ENCODE results near the gene GNPTG. TPM values are rescaled to one million over a fixed set of nuclear protein-coding genes. Genes with fewer than 3 reads are reported as not detected.

The GNPTG gene
- total RNA-seq, 2 experiments from 2014 or later = 19.0 to 19.1 TPM

GRCh38 chr16:1338119-1338730, 13.5 kb upstream of the GNPTG start:
- peaks cover 9% of the 10 kb centered on the region for H3K27me3 Mint-ChIP-seq
- intact Hi-C loops (cut with micrococcal nuclease) = no loop called here
- no peaks in the 10 kb centered on the region for H3K9me3 Mint-ChIP-seq
- ChIA-PET CTCF (interaction anchor here (0.6 to 0.8 kb wide), 2 partner anchors 69 to 506 kb away, joined by 3 read pairs; no protein-coding TSS in a partner anchor), POLR2A (no interaction called here)
- no peak overlapping the region for H3K27ac Mint-ChIP-seq
- H3K4me1 Mint-ChIP-seq (ENCODE audit: low read depth) = peaks cover 20% of the 10 kb centered on the region
- no peaks in the 10 kb centered on the region for H3K36me3 Mint-ChIP-seq
- DNase-seq = peak; percentile 50
- H3K4me3 Mint-ChIP-seq = no peak overlapping the region

GRCh38 chr16:1338855-1339675, 12.7 kb upstream of the GNPTG start:
- H3K36me3 Mint-ChIP-seq = no peaks in the 10 kb centered on the region
- H3K27ac Mint-ChIP-seq = no peak overlapping the region
- H3K27me3 Mint-ChIP-seq = peaks cover 9% of the 10 kb centered on the region
- no peak for DNase-seq
- ChIA-PET POLR2A (no interaction called here), CTCF (no interaction called here)
- intact Hi-C loops (cut with micrococcal nuclease) = no loop called here
- H3K9me3 Mint-ChIP-seq = no peaks in the 10 kb centered on the region
- H3K4me1 Mint-ChIP-seq (ENCODE audit: low read depth) = peaks cover 25% of the 10 kb centered on the region
- no peak overlapping the region for H3K4me3 Mint-ChIP-seq

GRCh38 chr16:1340730-1341494, 10.8 kb upstream of the GNPTG start:
- intact Hi-C loops (cut with micrococcal nuclease) = no loop called here
- POLR2A ChIA-PET = no interaction called here
- CTCF ChIA-PET = no interaction called here
- Mint-ChIP-seq H3K4me3 (no peak overlapping the region), H3K27me3 (no peaks in the 10 kb centered on the region), H3K9me3 (no peaks in the 10 kb centered on the region), H3K4me1 (ENCODE audit: low read depth) (peaks cover 23% of the 10 kb centered on the region), H3K36me3 (no peaks in the 10 kb centered on the region), H3K27ac (no peak overlapping the region)
- no peak for DNase-seq

- Mint-ChIP-seq H3K27ac (no peak overlapping the region), H3K27me3 (no peaks in the 10 kb centered on the region), H3K4me3 (no peak overlapping the region), H3K36me3 (no peaks in the 10 kb centered on the region), H3K4me1 (ENCODE audit: low read depth) (peaks cover 22% of the 10 kb centered on the region), H3K9me3 (no peaks in the 10 kb centered on the region)
- intact Hi-C loops (cut with micrococcal nuclease) = loop anchor here (2.0 kb wide), 1 partner anchor 33 kb away; the partner anchor contains the start of gene UBE2I
- POLR2A ChIA-PET = interaction anchor here (1.7 kb wide), 1 partner anchor 33 kb away, joined by 7 read pairs; the partner anchor contains the start of gene UBE2I
- DNase-seq = no peak
- CTCF ChIA-PET = interaction anchor here (1.0 to 1.2 kb wide), 2 partner anchors 21 to 40 kb away, joined by 3 read pairs; no protein-coding TSS in a partner anchor
These were observed 10.0 kb upstream of the GNPTG start for GRCh38 chr16:1341495-1342420.

GRCh38 chr16:1342526-1343427, 9.0 kb upstream of the GNPTG start:
- H3K4me3 Mint-ChIP-seq = peak overlapping the region; percentile 49
- ChIA-PET POLR2A (interaction anchor here (1.7 kb wide), 1 partner anchor 34 kb away, joined by 7 read pairs; the partner anchor contains the start of gene UBE2I), CTCF (interaction anchor here (1.0 to 1.4 kb wide), 3 partner anchors 20 to 41 kb away, joined by 3 to 4 read pairs (median 3); no protein-coding TSS in a partner anchor)
- no peaks in the 10 kb centered on the region for H3K27me3 Mint-ChIP-seq
- peaks cover 22% of the 10 kb centered on the region for H3K4me1 Mint-ChIP-seq (ENCODE audit: low read depth)
- H3K36me3 Mint-ChIP-seq = no peaks in the 10 kb centered on the region
- H3K27ac Mint-ChIP-seq = no peak overlapping the region
- intact Hi-C loops (cut with micrococcal nuclease) = loop anchor here (2.0 kb wide), 1 partner anchor 34 kb away; the partner anchor contains the start of gene UBE2I
- no peaks in the 10 kb centered on the region for H3K9me3 Mint-ChIP-seq
- DNase-seq = peak; percentile 96

GRCh38 chr16:1343428-1344242, 8.1 kb upstream of the GNPTG start:
- CTCF ChIA-PET = interaction anchor here (1.4 kb wide), 1 partner anchor 20 kb away, joined by 4 read pairs; no protein-coding TSS in a partner anchor
- DNase-seq = no peak
- peaks cover 22% of the 10 kb centered on the region for H3K4me1 Mint-ChIP-seq (ENCODE audit: low read depth)

GRCh38 chr16:1344499-1344898, 7.2 kb upstream of the GNPTG start:
- intact Hi-C loops (cut with micrococcal nuclease) = no loop called here
- POLR2A ChIA-PET = no interaction called here
- Mint-ChIP-seq H3K4me3 (no peak overlapping the region), H3K27ac (no peak overlapping the region), H3K27me3 (no peaks in the 10 kb centered on the region), H3K9me3 (no peaks in the 10 kb centered on the region), H3K36me3 (no peaks in the 10 kb centered on the region), H3K4me1 (ENCODE audit: low read depth) (peaks cover 22% of the 10 kb centered on the region)
- DNase-seq = no peak
- CTCF ChIA-PET = interaction anchor here (1.4 kb wide), 1 partner anchor 20 kb away, joined by 4 read pairs; no protein-coding TSS in a partner anchor

More at GRCh38 chr16:1343428-1344242, 8.1 kb upstream of the GNPTG start:
- H3K27ac Mint-ChIP-seq = no peak overlapping the region
- POLR2A ChIA-PET = interaction anchor here (1.7 kb wide), 1 partner anchor 34 kb away, joined by 7 read pairs; the partner anchor contains the start of gene UBE2I
- intact Hi-C loops (cut with micrococcal nuclease) = loop anchor here (2.0 kb wide), 1 partner anchor 35 kb away; the partner anchor contains the start of gene UBE2I
- H3K9me3 Mint-ChIP-seq = no peaks in the 10 kb centered on the region
- H3K27me3 Mint-ChIP-seq = no peaks in the 10 kb centered on the region
- no peaks in the 10 kb centered on the region for H3K36me3 Mint-ChIP-seq
- H3K4me3 Mint-ChIP-seq = peak overlapping the region; percentile 49

GRCh38 chr16:1345087-1345486, 6.6 kb upstream of the GNPTG start:
- POLR2A ChIA-PET = no interaction called here
- Mint-ChIP-seq H3K27me3 (no peaks in the 10 kb centered on the region), H3K36me3 (no peaks in the 10 kb centered on the region), H3K27ac (no peak overlapping the region), H3K4me1 (ENCODE audit: low read depth) (peaks cover 23% of the 10 kb centered on the region), H3K4me3 (no peak overlapping the region), H3K9me3 (no peaks in the 10 kb centered on the region)
- CTCF ChIA-PET = no interaction called here
- intact Hi-C loops (cut with micrococcal nuclease) = no loop called here
- no peak for DNase-seq

- H3K27ac Mint-ChIP-seq = no peak overlapping the region
- intact Hi-C loops (cut with micrococcal nuclease) = no loop called here
- peaks cover 28% of the 10 kb centered on the region for H3K4me1 Mint-ChIP-seq (ENCODE audit: low read depth)
- H3K4me3 Mint-ChIP-seq = no peak overlapping the region
- POLR2A ChIA-PET = interaction anchor here (0.7 to 1.3 kb wide), 2 partner anchors 11 to 37 kb away, joined by 3 to 4 read pairs; no protein-coding TSS in a partner anchor
- H3K36me3 Mint-ChIP-seq = no peaks in the 10 kb centered on the region
- no peaks in the 10 kb centered on the region for H3K9me3 Mint-ChIP-seq
- no peak for DNase-seq
- CTCF ChIA-PET = interaction anchor here (0.6 to 1.3 kb wide), 2 partner anchors 18 to 79 kb away, joined by 4 read pairs; no protein-coding TSS in a partner anchor
- no peaks in the 10 kb centered on the region for H3K27me3 Mint-ChIP-seq
These were observed 5.9 kb upstream of the GNPTG start for GRCh38 chr16:1345651-1346421.

Data from activated CD4-positive, alpha-beta memory T cell treated with anti-CD3 and anti-CD28 coated beads for 36 hours (primary cell).